HCT116 (cell line): Measurements from ENCODE around the gene OCSTAMP. TPM values are rescaled to one million over a fixed set of nuclear protein-coding genes. Genes with fewer than 3 reads are reported as not detected.

Source experiments
- ATAC-seq: fragments of 200-7000 bp; cut with Tn5 transposase; 2 replicates; pipeline ENCODE4 v1.9.1; 2020; ENCODE audit warnings: mild to moderate bottlenecking, moderate library complexity
- BruUV-seq: library from RNA; stranded (reverse); fragments of 400-500 nt; replicated peaks from 2 replicates; lab custom pipeline; 2021; lab: Mats Ljungman, UMichigan
- CTCF ChIA-PET: fragments of 300-600 bp; sonication (Branson Sonifier 250); formaldehyde crosslinking; loops from one replicate; lab custom pipeline; 2021; ENCODE audit warnings: antibody characterized with exemption; lab: Charles Lee
- POLR2A ChIA-PET: fragments of 300-600, 350-600 bp; sonication (Branson Sonifier 250); formaldehyde crosslinking; loops from one replicate; lab custom pipeline; 2021; ENCODE audit warnings: antibody characterized with exemption; lab: Charles Lee
- RAD21 ChIA-PET, 2 experiments: fragments of 300-600 bp; sonication (Branson Sonifier 250); formaldehyde crosslinking; loops; one replicate each; lab custom pipeline; 2023; ENCODE audit warnings: low total read pairs in 2 of 2; ENCODE audit not compliant: uncharacterized antibody in 2 of 2, unreplicated experiment in 2 of 2, low non-redundant PET in 1 of 2; lab: Charles Lee
- DNase-seq: peaks from one replicate; pipeline ENCODE4 v3.0.0-alpha.2; 2010; ENCODE audit warnings: low read depth, low spot score
- H2AFZ ChIP-seq: fragments of 200-600 bp; shearing (Covaris generic), sonication (generic); 2 replicates; pipeline ENCODE4 v1.6.1; 2017; ENCODE audit warnings: low read depth, mixed run types, mixed read lengths, antibody characterized with exemption, low read length; ENCODE audit not compliant: poor library complexity, severe bottlenecking
- H3K27ac ChIP-seq: 2 replicates; pipeline ENCODE4 v1.5.1; 2012; ENCODE audit warnings: low read depth, low read length
- H3K27me3 ChIP-seq: fragments of 200-600 bp; sonication (generic); 2 replicates; pipeline ENCODE4 v1.6.1; 2016; ENCODE audit warnings: mixed run types, low read length, mixed read lengths; ENCODE audit not compliant: insufficient read depth
- H3K36me3 ChIP-seq, 2 experiments: fragments of 200-500 bp in 1 of 2; fragments of 200-600 bp in 1 of 2; sonication (Bioruptor generic) in 1 of 2; sonication (generic) in 1 of 2; 2 replicates each; pipeline versions ENCODE4 v1.5.1 to v1.6.1; 2014 to 2016; ENCODE audit warnings: low read length in 2 of 2, inconsistent platforms in 1 of 2, mixed read lengths in 1 of 2, mixed run types in 1 of 2; ENCODE audit not compliant: insufficient read depth in 2 of 2, control insufficient read depth in 1 of 2
- H3K4me1 ChIP-seq, 2 experiments: fragments of 200-600 bp in 1 of 2; sonication (generic) in 1 of 2; 2 replicates each; pipeline versions ENCODE4 v1.5.1 to v1.6.1; 2012 to 2017; ENCODE audit warnings: low read length in 2 of 2, inconsistent platforms in 1 of 2, mild to moderate bottlenecking in 1 of 2, mixed read lengths in 1 of 2, mixed run types in 1 of 2, moderate library complexity in 1 of 2; ENCODE audit not compliant: insufficient read depth in 2 of 2, control insufficient read depth in 1 of 2
- H3K4me2 ChIP-seq: fragments of 200-600 bp; sonication (generic); 2 replicates; pipeline ENCODE4 v1.6.1; 2017; ENCODE audit warnings: mixed run types, low read length, mixed read lengths
- H3K4me3 ChIP-seq, 2 experiments: fragments of 200-600 bp in 1 of 2; sonication (generic) in 1 of 2; replicated peaks in 1 of 2; 2 replicates each; pipeline ENCODE4 v1.5.1; 2011 to 2016; ENCODE audit warnings: low read length in 2 of 2, control low read depth in 1 of 2, low read depth in 1 of 2, mild to moderate bottlenecking in 1 of 2, mixed read lengths in 1 of 2, mixed run types in 1 of 2
- H3K79me2 ChIP-seq: fragments of 200-600 bp; sonication (generic); 2 replicates; pipeline ENCODE4 v1.6.1; 2017; ENCODE audit warnings: mild to moderate bottlenecking, mixed run types, low read length, moderate library complexity, mixed read lengths; ENCODE audit not compliant: insufficient read depth
- H3K9ac ChIP-seq: fragments of 200-600 bp; sonication (generic); 2 replicates; pipeline ENCODE4 v1.6.1; 2016; ENCODE audit warnings: low read length, mixed read lengths
- H3K9me2 ChIP-seq: fragments of 200-600 bp; sonication (generic), shearing (Covaris generic); 2 replicates; pipeline ENCODE4 v1.6.1; 2017; ENCODE audit warnings: mixed run types, mild to moderate bottlenecking, moderate library complexity; ENCODE audit not compliant: insufficient read depth
- H3K9me3 ChIP-seq, 2 experiments: fragments of 200-500 bp in 1 of 2; fragments of 200-600 bp in 1 of 2; sonication (Bioruptor generic) in 1 of 2; sonication (generic) in 1 of 2; 2 replicates each; pipeline ENCODE4 v1.6.1; 2014 to 2017; ENCODE audit warnings: low read length in 2 of 2, mixed read lengths in 2 of 2, inconsistent platforms in 1 of 2, low read depth in 1 of 2, mild to moderate bottlenecking in 1 of 2, mixed run types in 1 of 2, moderate library complexity in 1 of 2; ENCODE audit not compliant: control insufficient read depth in 1 of 2, insufficient read depth in 1 of 2
- H4K20me1 ChIP-seq: fragments of 200-600 bp; sonication (generic), shearing (Covaris generic); 2 replicates; pipeline ENCODE4 v1.6.1; 2017; ENCODE audit warnings: mixed run types, mild to moderate bottlenecking, moderate library complexity; ENCODE audit not compliant: insufficient read depth
- CBX3 ChIP-seq: IDR thresholded peaks from 2 replicates; pipeline ENCODE4 v1.6.1; 2012; ENCODE audit warnings: low read depth
- CEBPB ChIP-seq: IDR thresholded peaks from 2 replicates; pipeline ENCODE4 v1.6.1; 2012; ENCODE audit warnings: low read depth
- EGR1 ChIP-seq: IDR thresholded peaks from 2 replicates; pipeline ENCODE4 v1.6.1; 2012; ENCODE audit warnings: low read depth
- EZH2phosphoT487 ChIP-seq: fragments of 200-600 bp; IDR thresholded peaks from 2 replicates; pipeline ENCODE4 v1.6.1; 2018; ENCODE audit warnings: antibody characterized with exemption, borderline replicate concordance
- JUND ChIP-seq: IDR thresholded peaks from 2 replicates; pipeline ENCODE4 v1.6.1; 2012
- POLR2A ChIP-seq: IDR thresholded peaks from 2 replicates; pipeline ENCODE4 v1.7.0; 2011; ENCODE audit warnings: borderline replicate concordance; ENCODE audit not compliant: insufficient read depth, insufficient read length; ENCODE audit errors: extremely low read depth
- RAD21 ChIP-seq: IDR thresholded peaks from 2 replicates; pipeline ENCODE4 v1.6.1; 2012; ENCODE audit warnings: low read depth, mild to moderate bottlenecking
- SP1 ChIP-seq: IDR thresholded peaks from 2 replicates; pipeline ENCODE4 v1.6.1; 2012; ENCODE audit warnings: low read depth
- SRF ChIP-seq: IDR thresholded peaks from 2 replicates; pipeline ENCODE4 v1.6.1; 2012; ENCODE audit warnings: low read depth
- TCF7L2 ChIP-seq: IDR thresholded peaks from 2 replicates; pipeline ENCODE4 v1.7.0; 2011; ENCODE audit warnings: borderline replicate concordance, inconsistent platforms; ENCODE audit not compliant: insufficient read depth, insufficient read length; ENCODE audit errors: extremely low read depth
- YY1 ChIP-seq: IDR thresholded peaks from 2 replicates; pipeline ENCODE4 v1.6.1; 2011; ENCODE audit warnings: low read length, low read depth, moderate library complexity, mild to moderate bottlenecking; ENCODE audit not compliant: insufficient replicate concordance; ENCODE audit errors: extremely low read depth
- ZFX ChIP-seq: fragments of 450-650 bp; IDR thresholded peaks from 2 replicates; pipeline ENCODE4 v1.6.1; 2017
- ZNF274 ChIP-seq: fragments of 200-500 bp; sonication (Bioruptor generic); IDR thresholded peaks from 2 replicates; pipeline ENCODE4 v1.6.1; 2014; ENCODE audit warnings: mild to moderate bottlenecking, low read depth, low read length, inconsistent platforms
- intact Hi-C: fragments of 100-400 bp; cut with micrococcal nuclease; formaldehyde crosslinking; loops from 2 replicates; pipeline ENCODE4 v1.10.0; 2022
- total RNA-seq: library from RNA; stranded (reverse); gene quantifications from one replicate; pipeline ENCODE4 v1.2.1, GENCODE V29; 2021; ENCODE audit not compliant: unreplicated experiment
- TF ChIP-seq, protein P1 (sequence below), 3 experiments: fragments of 200-600 bp in 1 of 3; sonication (generic) in 1 of 3; IDR thresholded peaks in 2 of 3; conservative IDR thresholded peaks in 1 of 3; 2 replicates each; pipeline ENCODE4 v1.5.1; 2012 to 2017; ENCODE audit warnings: low read depth in 2 of 3, low read length in 2 of 3, antibody characterized with exemption in 1 of 3, borderline replicate concordance in 1 of 3, control low read depth in 1 of 3, mild to moderate bottlenecking in 1 of 3, mixed read lengths in 1 of 3, mixed run types in 1 of 3, moderate library complexity in 1 of 3; ENCODE audit not compliant: insufficient read depth in 1 of 3
- TF ChIP-seq, protein P2 (sequence below): IDR thresholded peaks from 2 replicates; pipeline ENCODE4 v1.6.1; 2011; ENCODE audit warnings: mild to moderate bottlenecking, low read length, moderate library complexity; ENCODE audit not compliant: insufficient replicate concordance; ENCODE audit errors: extremely low read depth

OCSTAMP gene
- total RNA-seq, 1 experiment from 2014 or later = not detected

DNA sequence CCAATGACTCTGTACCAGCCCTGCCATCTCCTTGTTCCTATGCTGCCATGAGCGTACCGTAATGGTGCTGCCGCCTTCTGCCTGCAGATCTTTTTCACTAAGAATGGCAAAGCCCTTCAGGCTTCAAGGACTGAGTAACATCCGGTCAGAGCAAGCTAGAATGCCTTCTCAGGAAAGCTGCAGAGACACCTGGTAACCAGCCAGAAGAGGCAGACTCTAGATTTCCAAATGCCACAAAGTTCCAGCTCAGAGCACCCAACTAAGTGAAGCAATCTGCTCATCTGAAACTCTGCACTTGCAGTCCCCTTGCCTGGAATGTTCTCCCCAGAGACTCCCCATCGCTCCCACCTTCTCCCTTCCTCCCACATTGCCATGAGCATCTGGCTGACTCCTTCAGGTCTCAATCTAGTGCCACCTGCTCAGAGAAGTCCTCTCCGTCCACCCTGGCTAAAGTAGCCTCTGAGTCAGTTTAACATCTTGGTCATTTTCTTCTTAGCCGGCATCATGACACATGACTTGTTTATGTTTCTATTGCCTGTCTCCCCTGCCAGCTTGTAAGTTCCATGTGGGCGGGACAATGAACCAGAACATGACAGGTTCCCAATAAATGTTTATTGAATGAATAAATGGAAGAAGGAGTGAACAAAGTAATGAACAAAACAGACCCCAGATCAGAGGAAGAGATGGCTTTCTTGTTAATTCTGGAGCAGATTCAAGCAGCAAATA lies 6.9 kb upstream of the OCSTAMP start:
- no peak overlapping the region for H3K4me2 ChIP-seq
- no peak overlapping the region for H3K4me3 ChIP-seq
- no peaks in the 10 kb centered on the region for H3K9me3 ChIP-seq
- no TSS peak for BruUV-seq
- ChIA-PET CTCF (interaction anchor here (0.9 kb wide), 1 partner anchor 25 kb away, joined by 3 read pairs; no protein-coding TSS in a partner anchor), RAD21 (no interaction called here), POLR2A (no interaction called here)
- no peaks in the 10 kb centered on the region for H3K9me2 ChIP-seq
- DNase-seq (no peak), ATAC-seq (no peak)
- H3K4me1 ChIP-seq = peaks cover 4 to 8% of the 10 kb centered on the region in 2 experiments; a peak in 2 of 4 replicates
- intact Hi-C loops = no loop called here
- H3K36me3 ChIP-seq = no peaks in the 10 kb centered on the region
- no peak overlapping the region for H3K27ac ChIP-seq
- H4K20me1 ChIP-seq = no peaks in the 10 kb centered on the region
- H3K9ac ChIP-seq = no peak overlapping the region
- TF ChIP-seq SRF = no peak
- no peak for TF ChIP-seq JUND
- no peak for TF ChIP-seq POLR2A
- no peak for TF ChIP-seq EGR1
- TF ChIP-seq EZH2phosphoT487 = no peak
- no peaks in the 10 kb centered on the region for H3K27me3 ChIP-seq
- H3K79me2 ChIP-seq = no peaks in the 10 kb centered on the region
- H2AFZ ChIP-seq = no peak overlapping the region

DNA sequence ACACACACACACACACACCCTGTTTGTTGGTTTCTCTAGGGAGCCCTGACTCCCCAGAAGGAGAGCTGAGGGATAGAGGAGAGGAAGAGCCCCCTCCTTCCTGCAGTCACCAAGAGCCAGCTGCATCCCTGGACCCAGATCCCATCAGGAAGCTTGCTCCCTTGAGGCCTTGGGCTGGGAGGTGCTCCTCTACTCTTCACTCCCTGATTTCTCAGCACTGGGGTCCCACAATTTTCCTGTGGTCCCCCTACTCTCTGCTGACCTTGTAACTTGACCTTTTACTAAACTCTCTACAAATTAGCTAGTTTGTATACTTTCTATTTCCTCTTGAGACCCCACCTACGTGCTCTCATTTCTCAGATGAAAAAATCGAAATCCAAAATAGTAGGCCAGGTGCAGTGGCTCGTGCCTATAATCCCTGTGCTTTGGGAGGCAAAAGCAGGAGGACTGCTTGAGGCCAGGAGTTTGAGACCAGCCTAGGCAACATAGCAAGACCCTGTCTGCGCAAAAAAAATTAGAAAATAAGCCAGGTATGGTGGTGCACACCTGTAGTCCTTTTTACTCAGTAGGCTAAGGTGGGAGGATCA lies 5.0 kb upstream of the OCSTAMP start:
- no peak for DNase-seq
- intact Hi-C loops = no loop called here
- Histone ChIP-seq H3K4me3 (no peak overlapping the region), H2AFZ (no peak overlapping the region), H3K27me3 (0 out of 2 replicates have a peak, but pooled peaks cover 1% of the 10 kb centered on the region), H3K36me3 (no peaks in the 10 kb centered on the region), H4K20me1 (no peaks in the 10 kb centered on the region), H3K4me1 (0 out of 4 replicates have a peak, but pooled peaks cover 0 to 3% of the 10 kb centered on the region in 2 experiments)
- BruUV-seq = no TSS peak
- ATAC-seq = no peak
- POLR2A ChIA-PET = no interaction called here
- TF ChIP-seq, protein P1, sequence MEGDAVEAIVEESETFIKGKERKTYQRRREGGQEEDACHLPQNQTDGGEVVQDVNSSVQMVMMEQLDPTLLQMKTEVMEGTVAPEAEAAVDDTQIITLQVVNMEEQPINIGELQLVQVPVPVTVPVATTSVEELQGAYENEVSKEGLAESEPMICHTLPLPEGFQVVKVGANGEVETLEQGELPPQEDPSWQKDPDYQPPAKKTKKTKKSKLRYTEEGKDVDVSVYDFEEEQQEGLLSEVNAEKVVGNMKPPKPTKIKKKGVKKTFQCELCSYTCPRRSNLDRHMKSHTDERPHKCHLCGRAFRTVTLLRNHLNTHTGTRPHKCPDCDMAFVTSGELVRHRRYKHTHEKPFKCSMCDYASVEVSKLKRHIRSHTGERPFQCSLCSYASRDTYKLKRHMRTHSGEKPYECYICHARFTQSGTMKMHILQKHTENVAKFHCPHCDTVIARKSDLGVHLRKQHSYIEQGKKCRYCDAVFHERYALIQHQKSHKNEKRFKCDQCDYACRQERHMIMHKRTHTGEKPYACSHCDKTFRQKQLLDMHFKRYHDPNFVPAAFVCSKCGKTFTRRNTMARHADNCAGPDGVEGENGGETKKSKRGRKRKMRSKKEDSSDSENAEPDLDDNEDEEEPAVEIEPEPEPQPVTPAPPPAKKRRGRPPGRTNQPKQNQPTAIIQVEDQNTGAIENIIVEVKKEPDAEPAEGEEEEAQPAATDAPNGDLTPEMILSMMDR (IDR thresholded peaks at IDR 0.05 in 2 of 3, conservative IDR thresholded peaks at IDR 0.05 in 1 of 3; ENCODE audit: borderline replicate concordance in 1 of 3, insufficient read depth in 1 of 3, low read depth in 2 of 3, low read length in 2 of 3) = no peak
- TF ChIP-seq YY1 = no peak
- no peak for TF ChIP-seq TCF7L2
- no peak for TF ChIP-seq EZH2phosphoT487
- TF ChIP-seq ZNF274 = no peak
- TF ChIP-seq, protein P2, sequence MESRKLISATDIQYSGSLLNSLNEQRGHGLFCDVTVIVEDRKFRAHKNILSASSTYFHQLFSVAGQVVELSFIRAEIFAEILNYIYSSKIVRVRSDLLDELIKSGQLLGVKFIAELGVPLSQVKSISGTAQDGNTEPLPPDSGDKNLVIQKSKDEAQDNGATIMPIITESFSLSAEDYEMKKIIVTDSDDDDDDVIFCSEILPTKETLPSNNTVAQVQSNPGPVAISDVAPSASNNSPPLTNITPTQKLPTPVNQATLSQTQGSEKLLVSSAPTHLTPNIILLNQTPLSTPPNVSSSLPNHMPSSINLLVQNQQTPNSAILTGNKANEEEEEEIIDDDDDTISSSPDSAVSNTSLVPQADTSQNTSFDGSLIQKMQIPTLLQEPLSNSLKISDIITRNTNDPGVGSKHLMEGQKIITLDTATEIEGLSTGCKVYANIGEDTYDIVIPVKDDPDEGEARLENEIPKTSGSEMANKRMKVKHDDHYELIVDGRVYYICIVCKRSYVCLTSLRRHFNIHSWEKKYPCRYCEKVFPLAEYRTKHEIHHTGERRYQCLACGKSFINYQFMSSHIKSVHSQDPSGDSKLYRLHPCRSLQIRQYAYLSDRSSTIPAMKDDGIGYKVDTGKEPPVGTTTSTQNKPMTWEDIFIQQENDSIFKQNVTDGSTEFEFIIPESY = no peak
- TF ChIP-seq POLR2A = no peak
- TF ChIP-seq CEBPB = no peak
- no peak for TF ChIP-seq SRF
- no peak for TF ChIP-seq RAD21
- TF ChIP-seq ZFX = no peak
- no peak for TF ChIP-seq CBX3
- no peak for TF ChIP-seq SP1
- no peak for TF ChIP-seq EGR1
- TF ChIP-seq, all 23 proteins: peak for 0
- Histone ChIP-seq H3K9me2 (no peaks in the 10 kb centered on the region), H3K27ac (no peak overlapping the region), H3K79me2 (no peaks in the 10 kb centered on the region), H3K4me2 (no peak overlapping the region), H3K9ac (no peak overlapping the region), H3K9me3 (no peaks in the 10 kb centered on the region)
- ChIA-PET CTCF (interaction anchor here (1.1 kb wide), 1 partner anchor 17 kb away, joined by 3 read pairs; no protein-coding TSS in a partner anchor), RAD21 (no interaction called here)
